ENCODE data around the gene MESP1.

The MESP1 gene

DNA sequence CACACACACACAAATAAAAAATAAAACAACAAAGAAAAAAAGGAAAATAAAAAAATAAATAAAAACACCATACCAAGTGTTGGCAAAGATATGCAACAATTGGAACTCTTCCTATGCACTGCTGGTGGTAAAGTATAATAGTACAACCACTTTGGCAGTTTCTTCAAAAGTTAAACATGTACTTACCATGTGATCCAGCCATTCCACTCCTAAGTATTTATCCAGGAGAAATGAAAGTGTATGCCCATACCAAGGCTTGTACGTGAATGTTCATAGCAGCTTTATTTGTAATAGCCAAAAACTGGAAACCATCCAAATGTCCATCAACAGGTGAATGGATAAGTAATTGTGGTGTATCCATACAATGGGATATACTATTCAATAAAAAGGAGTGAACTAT is 43.5 kb downstream of the MESP1 start:
- no peak for DNase-seq

DNA sequence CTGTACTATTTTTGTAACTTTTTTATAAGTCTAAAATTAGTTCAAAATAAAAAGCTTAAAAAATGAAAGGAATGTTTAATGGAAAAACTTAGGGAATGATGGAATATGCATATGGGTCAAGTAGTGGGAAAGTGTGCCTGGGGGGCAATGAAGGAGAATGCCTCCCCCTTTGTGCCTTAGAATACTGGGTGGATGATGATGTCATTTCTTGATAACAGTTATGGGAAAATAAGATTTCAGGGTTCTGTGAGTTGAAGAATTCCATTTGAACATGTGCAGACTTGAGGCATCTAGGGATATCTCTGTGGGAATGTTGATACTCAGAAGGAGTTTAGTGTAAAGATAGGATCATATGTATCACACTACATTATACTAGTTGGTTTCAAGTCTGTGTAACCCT is 46.6 kb downstream of the MESP1 start:
- DNase-seq, result no peak
